HG02571 (cell line): Measurements from ENCODE around the gene CFAP97.
A peak's percentile ranks its signal among the peaks of the same experiment; 100 is the strongest.
"Not testable (repeated sequence)": the region's sequence is repeated elsewhere in the genome, so short reads cannot be mapped to it uniquely, and the experiment has no call there.

Experiments used
- ATAC-seq: cut with Tn5 transposase; IDR thresholded peaks from one replicate; pipeline ENCODE4 v1.9.1; 2021; ENCODE audit warnings: mild to moderate bottlenecking, moderate library complexity; ENCODE audit not compliant: unreplicated experiment

The CFAP97 gene

DNA sequence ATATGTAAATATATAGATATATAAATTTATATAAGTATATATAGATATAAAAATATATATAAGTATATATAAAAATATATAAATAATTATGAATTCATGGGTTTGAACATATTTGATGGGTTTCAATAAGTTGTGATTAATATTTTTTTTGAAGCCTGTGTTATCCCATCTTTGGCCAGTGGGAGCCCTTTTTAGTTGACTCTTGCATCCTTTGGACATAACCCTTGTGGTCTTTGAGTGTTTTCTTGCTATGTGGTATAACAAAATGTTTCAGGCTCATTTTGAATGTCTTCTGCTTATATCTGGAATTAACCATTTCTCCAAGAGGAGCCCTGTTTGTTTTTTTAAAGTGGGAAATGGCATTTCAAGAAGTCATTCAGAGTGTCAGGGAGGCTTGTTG, 20.8 kb upstream of the CFAP97 start:
- no peak for ATAC-seq

DNA sequence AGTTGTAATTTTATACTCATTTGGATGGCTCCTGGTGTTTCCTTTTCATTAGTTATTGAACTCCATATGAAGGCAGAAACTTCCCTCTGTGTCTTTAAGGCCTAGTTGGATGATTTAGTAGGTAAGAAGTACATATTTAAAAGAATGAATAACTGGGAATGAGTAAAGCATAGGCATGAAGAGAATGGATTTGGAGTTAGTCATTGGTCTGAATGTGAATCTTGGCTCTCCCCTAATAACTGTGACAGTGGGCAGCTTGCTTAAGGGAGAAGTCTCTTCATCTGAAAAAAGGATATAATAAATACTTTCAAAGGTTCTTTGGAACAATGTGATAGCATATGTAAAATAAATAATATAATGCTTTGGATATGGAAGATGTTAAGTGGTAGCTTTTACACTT, 18.8 kb upstream of the CFAP97 start:
- ATAC-seq: no peak

DNA sequence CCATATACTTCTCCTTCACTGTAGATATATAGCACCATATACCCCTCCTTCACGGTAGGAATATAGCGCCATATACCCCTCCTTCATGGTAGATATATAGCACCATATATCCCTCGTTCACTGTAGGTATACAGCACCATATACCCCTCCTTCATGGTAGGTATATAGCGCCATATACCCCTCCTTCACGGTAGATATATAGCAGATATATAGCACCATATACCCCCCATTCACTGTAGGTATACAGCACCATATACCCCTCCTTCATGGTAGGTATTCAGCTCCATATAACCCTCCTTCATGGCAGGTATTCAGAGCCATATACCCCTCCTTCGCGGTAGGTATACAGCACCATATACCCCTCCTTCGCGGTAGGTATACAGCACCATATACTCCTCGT, 18.1 kb upstream of the CFAP97 start:
- ATAC-seq: no peak

DNA sequence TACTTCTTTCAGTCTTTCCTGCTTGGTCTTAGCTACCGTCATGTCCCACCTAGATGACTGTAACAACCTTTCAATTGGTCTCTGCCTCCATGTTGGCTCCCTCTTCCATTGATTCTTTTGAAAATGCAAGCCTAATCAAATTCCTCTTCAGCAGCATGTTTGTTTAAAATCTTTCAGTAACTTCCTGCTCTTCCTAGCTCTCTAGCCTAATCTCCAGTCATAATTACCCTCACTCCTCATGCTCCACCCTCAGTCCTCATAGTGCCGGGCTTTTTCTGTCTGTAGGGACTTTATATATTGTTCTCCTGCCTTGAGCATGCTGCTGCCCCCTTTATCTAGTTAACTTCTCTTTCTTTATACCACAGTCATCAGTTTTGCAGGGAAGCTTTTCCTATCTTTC, 17.7 kb upstream of the CFAP97 start:
- no peak for ATAC-seq

DNA sequence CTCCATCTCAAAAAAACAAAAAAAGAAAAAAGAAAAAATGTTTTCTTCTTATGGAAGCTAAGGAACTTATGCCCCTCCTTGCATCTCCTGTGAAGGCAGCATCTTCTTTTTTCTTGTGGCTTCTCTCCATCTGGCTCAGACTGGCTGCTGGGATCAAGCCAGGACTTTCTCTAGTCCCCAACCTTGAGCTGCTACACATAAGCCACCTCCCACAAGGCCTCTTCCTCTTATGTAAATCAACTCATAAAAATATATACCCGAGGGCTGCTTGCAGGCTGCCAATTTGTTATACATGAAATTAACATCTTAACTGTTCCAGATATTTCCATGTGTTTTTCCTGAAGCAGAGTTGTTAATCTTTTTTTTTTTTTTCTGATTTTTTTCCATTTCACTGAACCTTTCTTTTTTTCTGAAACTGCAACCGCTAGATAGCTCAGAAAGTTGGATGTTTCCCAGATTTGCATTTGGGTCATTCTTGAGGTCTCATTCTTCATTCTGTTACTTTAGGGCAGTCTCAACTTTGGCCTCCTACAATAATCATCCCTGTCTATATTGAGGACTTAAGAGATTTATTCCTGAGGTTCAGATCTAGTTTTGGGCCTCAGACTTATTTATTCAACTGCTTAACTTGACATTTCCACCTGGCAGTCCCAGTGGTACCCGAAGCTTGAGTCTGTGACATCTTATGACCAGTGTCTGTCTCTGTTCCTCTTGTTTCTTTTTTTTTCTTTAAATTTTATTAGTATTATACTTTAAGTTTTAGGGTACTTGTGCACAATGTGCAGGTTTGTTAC, 15.9 kb upstream of the CFAP97 start:
- peak; percentile 70 for ATAC-seq

DNA sequence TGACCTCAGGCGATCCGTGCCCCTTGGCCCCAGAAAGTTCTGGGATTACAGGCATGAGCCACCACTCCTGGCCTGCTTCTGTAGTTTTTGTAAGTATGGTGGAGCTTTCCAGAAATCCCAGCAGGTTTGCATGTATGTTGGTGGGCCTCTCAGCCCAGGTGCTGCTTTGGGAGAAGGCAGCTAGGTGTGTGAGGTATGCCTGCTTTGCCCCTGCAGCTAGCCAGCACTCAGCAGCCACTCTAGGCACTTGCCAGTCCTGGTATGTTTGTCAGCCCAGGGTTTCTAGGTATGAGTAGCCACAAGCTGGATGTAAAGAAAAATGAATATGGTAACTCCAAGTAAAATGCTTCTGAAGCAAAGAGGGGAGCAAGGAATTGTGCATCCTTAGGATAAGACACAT, 14.5 kb upstream of the CFAP97 start:
- ATAC-seq: no peak

DNA sequence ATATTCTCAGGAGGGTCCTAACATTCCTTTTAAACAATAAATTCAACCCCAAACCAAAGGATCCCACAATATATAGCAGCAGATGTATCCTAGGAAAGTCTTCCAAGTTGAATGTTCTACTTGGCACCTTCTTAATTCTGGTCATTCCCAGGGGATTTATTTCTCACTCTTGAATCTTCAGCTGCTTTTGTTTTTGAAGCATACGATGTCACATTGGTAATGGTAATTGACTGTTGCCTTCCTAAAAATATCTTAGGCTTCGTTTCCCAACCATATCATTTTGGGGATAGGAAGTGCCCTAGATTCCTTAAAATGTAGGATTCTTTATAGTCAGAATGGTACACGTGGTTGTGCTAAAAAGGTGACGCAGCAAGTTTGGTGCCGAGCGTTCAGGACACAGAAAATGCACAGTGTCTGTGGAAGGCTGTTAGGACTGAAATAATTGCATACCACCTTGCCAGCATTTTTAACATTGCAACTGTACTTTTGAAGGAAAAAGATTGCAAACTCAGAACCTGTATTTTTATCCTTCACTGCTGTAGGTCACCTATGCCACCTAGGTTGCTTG, 13.7 kb upstream of the CFAP97 start:
- ATAC-seq: no peak

DNA sequence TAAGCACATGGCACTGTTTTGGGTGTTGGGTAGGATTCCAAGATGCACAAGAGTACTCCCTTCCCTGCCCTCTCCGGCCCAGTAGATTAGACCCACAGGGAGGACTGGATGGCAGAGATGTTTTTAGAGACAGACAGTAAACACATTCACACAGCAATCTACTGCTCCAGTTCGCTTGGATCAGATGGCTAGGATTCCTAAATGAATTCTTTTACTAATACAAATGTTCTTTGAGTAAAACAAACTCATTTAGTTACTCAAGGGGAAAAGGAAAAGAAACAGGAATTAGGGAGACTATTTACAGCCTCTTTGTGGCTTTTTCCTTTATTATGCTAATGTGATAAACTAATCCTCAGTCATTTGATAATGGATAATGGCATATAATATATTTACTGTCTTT, 11.5 kb upstream of the CFAP97 start:
- no peak for ATAC-seq

DNA sequence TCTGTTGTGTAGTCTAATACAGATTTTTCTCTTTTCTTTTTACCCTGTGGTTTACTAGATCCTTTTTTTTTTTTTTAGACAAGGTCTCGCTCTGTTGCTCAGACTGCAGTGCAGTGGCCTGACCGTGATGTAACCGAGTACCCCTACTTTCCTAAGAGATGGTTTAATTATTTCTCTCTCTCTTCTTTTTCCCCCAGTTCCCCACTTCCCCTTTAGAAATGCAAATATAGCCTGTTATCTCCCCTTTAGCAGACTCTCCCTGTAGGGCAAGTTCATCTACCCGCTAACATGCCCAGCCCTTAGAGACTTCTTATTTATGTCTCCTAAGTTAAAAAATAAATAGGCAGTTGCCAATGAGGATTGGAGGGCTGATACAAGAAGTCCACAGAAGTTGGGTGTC, 10.1 kb upstream of the CFAP97 start:
- ATAC-seq: peak; percentile 26

DNA sequence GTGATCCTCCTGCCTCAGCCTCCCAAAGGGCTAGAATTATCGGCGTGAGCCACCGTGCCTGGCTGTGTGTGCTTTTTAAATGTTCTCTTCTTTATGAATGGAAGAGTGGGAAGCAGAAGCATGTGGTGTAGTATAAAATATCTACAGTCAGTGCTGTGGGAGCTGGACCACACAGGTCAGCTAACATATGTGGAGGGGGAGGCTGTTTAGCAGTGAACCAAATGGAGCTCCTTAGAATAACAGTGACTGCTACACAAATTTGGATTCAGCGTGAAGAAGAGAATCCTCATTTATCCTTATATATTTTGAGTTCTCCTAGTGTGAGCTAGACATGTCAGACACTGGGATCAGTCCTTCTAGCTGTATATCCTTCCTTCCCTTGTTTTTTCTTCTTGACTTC, 8.8 kb upstream of the CFAP97 start:
- no peak for ATAC-seq

DNA sequence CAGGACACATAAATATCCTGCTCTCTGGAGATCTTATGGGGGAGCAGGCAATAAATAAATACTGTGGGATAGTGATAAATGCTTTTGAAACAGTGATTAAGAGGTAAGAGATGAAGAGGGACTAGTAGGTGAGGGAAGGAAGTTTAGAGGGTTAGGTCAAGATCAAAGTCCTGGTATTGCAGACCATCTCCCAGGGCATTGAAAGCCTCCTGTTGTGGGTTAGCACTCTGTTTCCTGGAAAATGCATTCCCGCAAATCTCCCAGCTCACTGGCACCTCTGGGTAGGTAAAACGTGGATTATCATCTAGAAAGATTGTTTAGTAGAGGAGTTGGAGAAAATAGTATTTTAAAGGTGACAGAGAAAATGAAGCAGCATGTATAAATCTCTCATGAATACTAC, 7.8 kb upstream of the CFAP97 start:
- ATAC-seq: no peak

DNA sequence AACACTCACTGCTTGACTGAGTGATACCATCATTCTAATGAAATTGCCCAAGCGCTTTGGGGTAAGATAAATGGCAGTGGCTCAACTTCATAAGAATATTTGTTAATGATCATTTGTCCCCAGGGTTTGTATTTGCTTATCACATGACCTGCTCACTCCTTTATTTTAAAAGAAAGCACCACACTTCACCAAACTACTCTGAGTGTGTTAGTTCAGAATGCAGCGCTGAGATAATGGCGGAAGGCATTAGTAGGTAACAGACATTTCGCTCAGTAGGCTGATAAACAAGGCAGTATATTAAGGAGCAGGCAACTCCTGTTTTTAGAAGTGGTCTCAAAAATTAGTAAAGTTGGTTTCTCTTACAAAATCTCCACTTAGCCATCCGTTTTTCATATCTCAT, 7.2 kb upstream of the CFAP97 start:
- no peak for ATAC-seq

DNA sequence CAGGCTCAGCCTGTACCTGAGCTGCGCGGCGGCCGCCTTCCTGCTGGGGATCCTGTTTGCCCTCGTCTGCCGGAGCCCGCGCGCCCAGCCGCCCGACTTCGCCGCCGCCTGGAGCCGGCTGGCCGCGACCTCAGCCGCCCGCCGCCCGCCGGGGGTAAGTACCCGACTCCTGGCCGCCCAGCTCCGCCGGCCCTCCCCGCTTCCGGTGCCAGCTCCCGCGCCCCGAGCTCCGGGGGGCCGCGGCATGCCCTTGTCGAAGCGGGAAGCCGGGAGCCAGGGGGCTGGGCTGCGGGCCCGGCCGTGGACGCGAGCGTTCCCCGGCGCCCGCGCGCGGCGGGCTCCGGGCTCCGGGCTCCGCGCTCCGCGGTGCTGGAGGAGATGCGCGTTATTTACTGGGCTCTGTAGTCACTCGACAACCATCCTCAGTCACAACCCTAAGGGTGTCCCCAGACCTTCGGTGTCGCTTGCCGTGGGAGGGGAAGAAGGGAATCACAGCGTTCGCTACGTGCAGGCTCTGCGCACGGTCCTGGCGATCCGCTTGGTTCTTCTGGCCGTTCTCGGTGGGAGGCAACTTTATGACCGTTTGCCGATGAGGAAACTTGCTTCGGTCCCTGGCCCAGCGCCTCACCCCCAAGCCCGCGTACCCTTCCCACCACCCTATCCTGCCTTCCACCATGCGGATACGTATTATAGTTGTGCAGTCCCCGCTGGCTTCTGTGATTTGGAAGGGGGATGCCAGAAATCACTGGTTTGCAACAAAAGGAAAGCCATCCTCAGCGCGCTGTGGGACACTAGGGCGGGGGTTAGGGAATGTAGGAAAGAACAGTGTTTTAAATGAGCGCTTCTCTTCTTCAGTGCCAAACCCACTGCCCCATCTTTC, 6.5 kb upstream of the CFAP97 start:
- peak; percentile 24 for ATAC-seq

DNA sequence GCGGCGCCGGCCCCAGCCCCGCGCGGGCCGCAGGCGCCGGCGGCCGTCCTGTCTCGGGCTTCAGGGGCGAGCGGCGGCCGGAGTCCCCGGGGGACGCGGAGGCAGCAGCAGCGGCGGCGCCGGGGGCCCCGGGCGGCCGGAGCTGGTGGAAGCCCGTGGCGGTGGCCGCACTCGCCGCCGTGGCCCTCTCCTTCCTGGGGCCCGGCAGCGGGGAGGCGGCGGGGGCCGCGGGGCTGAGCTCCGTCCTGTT, 6.0 kb upstream of the CFAP97 start:
- not testable (repeated sequence) for ATAC-seq

DNA sequence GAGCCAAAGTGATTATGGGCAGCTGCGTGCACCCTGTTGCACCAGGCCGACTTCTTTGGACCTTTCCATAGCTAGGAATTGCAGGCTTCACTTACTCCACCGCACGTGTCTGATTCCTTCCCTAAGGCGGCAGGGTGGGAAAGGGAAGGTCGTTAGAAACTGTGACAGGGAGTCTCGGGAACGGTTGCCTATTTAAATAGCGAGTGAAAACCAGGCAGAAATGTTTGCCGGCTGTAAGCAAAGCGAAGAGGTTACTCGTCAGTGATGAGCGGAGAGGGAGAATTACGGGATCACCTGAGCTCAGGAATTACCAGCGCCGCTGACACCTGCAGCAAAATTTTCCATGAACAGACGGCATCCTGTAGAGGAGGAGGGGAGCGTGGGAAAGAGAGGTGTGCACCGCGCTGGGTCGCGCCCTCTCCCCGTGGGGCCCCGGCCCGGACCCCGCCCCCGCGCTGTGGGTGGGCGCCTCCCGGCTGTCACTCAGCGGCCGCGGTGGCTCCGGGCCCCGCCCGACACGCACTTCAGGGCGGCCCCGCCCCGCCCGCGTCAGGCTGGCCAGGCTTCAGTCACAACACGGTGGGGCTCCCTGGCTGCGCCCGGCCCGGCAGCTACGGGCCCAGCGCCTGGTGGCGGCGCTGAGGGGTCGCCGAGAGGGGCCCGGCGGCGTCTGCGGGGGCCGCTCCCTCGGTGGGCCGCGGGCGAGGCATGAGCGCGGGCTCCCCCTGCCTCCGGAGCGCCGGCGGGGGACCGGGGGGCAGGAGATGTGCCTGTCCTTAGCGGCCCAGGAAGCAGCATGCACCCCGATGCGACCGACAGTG, 5.4 kb upstream of the CFAP97 start, which contains the start of gene SNX25:
Gene SNX25, plus strand, starts transcription at position 568 of the 821 bp plus-strand sequence. Its CDS starts 229 bp downstream, at position 797.
- ATAC-seq: peak; percentile 69

DNA sequence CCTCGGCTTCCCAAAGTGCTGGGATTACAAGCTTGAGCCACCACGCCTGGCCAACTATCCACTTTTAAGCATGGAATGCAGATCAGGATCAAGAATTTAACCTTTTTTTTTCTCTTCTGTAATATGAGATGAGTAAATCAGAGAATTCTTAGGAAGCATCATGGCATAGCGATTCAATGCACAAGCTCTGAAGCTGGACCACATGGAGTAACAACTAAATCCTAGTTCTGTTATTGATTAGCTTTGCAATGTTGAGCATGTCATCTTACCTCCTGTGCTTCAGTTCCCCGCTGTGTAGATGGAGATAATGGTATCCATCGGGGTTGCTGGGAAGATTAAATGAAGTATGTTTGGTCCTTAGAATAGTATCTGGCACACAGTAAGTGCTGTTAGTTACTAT, 3.7 kb upstream of the CFAP97 start:
- ATAC-seq: no peak

DNA sequence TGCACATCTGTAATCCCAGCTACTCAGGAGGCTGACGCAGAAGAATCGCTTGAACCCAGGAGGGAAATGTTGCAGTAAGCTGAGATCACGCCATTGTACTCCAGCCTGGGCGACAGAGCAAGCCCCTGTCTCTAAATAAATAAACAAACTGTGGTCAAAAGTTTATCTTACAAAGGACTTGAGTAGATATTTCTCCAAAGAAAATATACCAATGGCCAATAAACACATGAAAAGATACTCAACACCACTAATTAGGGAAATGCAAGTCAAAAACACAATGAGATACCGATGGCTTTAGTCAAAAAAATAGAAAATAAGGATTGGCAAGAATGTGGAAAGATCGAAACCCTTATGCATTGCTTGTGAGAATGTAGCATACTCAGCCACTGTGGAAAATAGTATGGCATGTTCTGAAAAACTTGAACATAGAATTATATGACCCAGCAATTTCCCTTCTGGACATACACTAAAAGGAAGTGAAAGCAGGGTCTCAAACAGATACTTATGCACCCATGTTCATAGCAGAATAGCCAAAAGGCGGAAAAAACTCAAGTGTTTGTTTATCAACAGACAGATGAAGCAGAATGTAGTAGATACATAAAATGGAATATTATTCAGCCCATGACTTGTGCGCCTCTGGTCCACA, 2.0 kb upstream of the CFAP97 start:
- ATAC-seq: no peak

DNA sequence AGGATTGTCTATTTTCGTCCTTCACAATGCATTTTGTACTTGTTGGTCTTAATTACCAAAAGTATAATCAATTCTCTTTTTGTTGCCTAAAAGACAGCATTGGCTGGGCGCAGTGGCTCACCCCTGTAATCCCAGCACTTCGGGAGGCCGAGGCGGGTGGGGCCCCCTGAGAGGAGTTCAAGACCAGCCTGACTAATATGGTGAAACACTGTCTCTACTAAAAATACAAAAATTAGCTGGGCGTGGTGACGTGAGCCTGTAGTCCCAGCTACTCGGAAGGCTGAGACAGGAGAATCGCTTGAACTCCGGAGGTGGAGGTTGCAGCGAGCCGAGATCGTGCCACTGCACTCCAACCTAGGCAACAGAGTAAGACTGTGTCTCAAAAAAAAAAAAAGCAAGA, 1.3 kb upstream of the CFAP97 start:
- ATAC-seq: not testable (repeated sequence)

DNA sequence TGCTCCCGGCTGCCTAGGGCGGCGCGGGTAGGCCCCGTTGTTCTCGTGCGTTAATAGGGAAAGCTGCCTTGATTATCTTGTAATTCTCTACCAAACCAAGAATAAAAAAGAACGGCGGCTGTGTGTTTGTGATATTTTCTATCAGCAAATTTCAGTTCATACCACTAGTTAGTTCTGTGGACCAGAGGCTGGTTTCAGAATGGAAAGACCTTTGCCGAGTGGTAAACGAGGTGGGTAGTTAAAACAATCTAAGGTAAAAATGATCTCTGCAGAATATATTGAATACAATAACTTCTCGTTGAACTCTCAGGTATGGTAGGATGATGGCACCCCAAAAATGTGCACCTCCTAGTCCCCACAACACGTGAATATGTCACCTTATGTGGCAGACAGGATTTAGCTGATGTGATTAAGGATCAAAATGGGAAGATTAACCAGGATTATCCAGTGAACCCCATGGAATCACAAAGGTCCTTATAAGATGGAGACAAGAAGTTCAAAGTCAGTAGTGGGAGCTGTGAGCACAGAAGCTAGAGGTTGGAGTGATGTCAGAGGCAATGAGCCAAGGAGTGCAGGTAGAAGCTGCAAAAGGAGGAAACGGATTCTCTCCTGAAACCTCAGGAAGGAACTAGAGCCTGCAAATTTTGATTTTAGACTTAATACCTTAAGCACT, 574 bp upstream of the CFAP97 start:
- ATAC-seq: no peak

DNA sequence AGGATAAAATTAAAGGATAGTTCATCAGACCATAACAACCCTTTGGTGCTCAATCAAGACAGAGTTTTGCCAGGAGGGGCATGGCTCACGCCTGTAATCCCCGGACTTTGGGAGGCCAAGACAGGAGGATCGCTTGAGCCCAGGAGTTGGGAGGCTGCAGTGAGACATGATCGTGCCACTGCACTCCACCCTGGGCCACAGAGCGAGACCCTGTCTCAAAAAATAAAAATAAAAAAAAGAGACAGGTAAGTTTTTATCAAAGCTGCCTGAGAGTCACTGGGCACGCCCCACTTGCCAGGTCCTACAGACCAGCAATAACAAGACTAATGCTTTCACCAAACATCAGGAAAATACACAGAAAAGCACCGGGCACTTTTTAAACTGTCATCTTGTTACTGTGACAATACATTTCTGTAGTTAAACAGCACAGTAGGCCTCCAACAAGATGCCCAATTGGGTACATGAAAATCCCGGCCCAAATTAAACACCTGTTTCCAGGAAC, 765 bp downstream of the CFAP97 start:
- ATAC-seq: peak; percentile 13
